Measurements from ENCODE around the gene TJP1.

- TF ChIP-seq, protein P1, sequence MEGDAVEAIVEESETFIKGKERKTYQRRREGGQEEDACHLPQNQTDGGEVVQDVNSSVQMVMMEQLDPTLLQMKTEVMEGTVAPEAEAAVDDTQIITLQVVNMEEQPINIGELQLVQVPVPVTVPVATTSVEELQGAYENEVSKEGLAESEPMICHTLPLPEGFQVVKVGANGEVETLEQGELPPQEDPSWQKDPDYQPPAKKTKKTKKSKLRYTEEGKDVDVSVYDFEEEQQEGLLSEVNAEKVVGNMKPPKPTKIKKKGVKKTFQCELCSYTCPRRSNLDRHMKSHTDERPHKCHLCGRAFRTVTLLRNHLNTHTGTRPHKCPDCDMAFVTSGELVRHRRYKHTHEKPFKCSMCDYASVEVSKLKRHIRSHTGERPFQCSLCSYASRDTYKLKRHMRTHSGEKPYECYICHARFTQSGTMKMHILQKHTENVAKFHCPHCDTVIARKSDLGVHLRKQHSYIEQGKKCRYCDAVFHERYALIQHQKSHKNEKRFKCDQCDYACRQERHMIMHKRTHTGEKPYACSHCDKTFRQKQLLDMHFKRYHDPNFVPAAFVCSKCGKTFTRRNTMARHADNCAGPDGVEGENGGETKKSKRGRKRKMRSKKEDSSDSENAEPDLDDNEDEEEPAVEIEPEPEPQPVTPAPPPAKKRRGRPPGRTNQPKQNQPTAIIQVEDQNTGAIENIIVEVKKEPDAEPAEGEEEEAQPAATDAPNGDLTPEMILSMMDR (conservative IDR thresholded peaks at IDR 0.05; ENCODE audit: low read depth, low read length) = no peak
- TF ChIP-seq EZH2 (IDR thresholded peaks at IDR 0.05; ENCODE audit: low read length, unreplicated experiment) = no peak
Measured at GRCh38 chr15:29785136-29785535, 37.1 kb downstream of the TJP1 start.

Data from PC-3 (cell line).